ENCODE measurements around the gene BNIP1.

Gene BNIP1

DNA sequence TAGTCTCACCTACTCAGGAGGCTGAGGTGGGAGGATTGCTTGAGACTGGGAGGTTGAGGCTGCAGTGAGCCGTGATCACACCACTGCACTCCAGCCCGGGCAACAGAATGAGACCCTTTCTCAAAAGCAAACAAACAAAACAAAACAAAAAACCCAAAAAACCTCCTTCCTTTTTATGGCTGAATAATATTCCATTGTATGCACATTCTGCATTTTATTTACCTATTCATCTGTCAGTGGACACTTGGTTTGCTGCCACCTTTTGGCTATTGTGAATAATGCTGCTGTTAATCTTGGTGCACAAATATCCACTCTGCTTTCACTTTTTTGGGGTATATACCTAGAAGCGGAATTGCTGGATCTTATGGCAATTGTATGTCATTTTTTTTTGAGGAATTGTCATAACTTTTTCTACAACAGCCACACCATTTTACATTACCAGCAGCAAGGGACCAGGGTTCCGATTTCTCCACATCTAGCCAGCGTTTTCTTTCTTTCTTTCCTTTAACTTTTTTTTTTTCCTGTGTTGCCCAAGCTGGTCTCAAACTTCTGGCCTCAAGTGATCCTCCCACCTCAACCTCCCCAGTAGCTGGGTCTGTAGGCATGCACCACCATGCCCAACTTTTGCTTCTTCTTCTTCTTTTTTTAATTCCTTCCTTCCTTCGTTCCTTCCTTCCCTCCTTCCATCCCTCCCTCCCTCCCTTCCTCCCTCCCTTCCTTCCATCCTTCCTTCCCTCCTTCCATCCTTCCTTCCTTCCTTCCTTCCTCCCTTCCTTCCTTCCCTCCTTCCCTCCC lies 60.1 kb downstream of the BNIP1 start:
- Histone ChIP-seq H3K79me2 (ENCODE audit: insufficient read depth, low read depth) (no peaks in the 10 kb centered on the region), H4K20me1 (ENCODE audit: insufficient read depth) (no peaks in the 10 kb centered on the region), H3K4me2 (no peak overlapping the region), H3K27ac (no peak overlapping the region), H2AFZ (ENCODE audit: low read depth) (no peak overlapping the region), H3K9ac (no peak overlapping the region), H3K36me3 (ENCODE audit: insufficient read depth) (no peaks in the 10 kb centered on the region), H3K4me1 (ENCODE audit: low read depth, poor library complexity, severe bottlenecking) (no peaks in the 10 kb centered on the region), H3K4me3 (IDR thresholded peaks at IDR 0.05; ENCODE audit: insufficient read depth, low read depth, low read length) (no peak overlapping the region), H3K27me3 (ENCODE audit: insufficient read depth, low read depth) (no peaks in the 10 kb centered on the region)
- TF ChIP-seq, protein P1, sequence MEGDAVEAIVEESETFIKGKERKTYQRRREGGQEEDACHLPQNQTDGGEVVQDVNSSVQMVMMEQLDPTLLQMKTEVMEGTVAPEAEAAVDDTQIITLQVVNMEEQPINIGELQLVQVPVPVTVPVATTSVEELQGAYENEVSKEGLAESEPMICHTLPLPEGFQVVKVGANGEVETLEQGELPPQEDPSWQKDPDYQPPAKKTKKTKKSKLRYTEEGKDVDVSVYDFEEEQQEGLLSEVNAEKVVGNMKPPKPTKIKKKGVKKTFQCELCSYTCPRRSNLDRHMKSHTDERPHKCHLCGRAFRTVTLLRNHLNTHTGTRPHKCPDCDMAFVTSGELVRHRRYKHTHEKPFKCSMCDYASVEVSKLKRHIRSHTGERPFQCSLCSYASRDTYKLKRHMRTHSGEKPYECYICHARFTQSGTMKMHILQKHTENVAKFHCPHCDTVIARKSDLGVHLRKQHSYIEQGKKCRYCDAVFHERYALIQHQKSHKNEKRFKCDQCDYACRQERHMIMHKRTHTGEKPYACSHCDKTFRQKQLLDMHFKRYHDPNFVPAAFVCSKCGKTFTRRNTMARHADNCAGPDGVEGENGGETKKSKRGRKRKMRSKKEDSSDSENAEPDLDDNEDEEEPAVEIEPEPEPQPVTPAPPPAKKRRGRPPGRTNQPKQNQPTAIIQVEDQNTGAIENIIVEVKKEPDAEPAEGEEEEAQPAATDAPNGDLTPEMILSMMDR (conservative IDR thresholded peaks at IDR 0.05; ENCODE audit: low read depth, low read length): peak; percentile 46

DNA sequence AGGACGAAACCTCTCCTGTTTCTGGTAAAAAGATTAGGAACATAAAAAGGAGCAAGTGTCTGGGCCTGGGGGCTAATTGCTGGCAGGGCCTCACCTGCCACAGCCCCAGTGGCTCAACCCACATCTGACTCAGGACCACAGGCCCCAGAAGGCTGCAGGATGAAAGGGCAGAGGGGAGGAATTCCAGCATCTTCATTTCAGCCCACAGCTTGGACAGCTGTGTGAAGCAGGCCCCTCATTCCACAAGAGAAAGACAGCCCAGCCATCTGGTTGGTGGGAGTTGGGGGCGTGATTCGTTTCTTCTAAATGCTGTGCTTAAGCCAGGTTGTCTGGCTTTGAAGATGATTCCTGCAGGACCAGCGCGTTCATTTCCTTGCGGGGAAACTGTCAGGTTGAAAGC lies 61.6 kb downstream of the BNIP1 start:
- TF ChIP-seq, protein P1 (conservative IDR thresholded peaks at IDR 0.05; ENCODE audit: low read depth, low read length): no peak
- Histone ChIP-seq H3K4me1 (ENCODE audit: low read depth, poor library complexity, severe bottlenecking) (no peaks in the 10 kb centered on the region), H2AFZ (ENCODE audit: low read depth) (no peak overlapping the region), H4K20me1 (ENCODE audit: insufficient read depth) (no peaks in the 10 kb centered on the region), H3K36me3 (ENCODE audit: insufficient read depth) (no peaks in the 10 kb centered on the region), H3K79me2 (ENCODE audit: insufficient read depth, low read depth) (no peaks in the 10 kb centered on the region), H3K27me3 (ENCODE audit: insufficient read depth, low read depth) (no peaks in the 10 kb centered on the region), H3K9ac (no peak overlapping the region), H3K27ac (no peak overlapping the region), H3K4me3 (IDR thresholded peaks at IDR 0.05; ENCODE audit: insufficient read depth, low read depth, low read length) (no peak overlapping the region), H3K4me2 (no peak overlapping the region)

DNA sequence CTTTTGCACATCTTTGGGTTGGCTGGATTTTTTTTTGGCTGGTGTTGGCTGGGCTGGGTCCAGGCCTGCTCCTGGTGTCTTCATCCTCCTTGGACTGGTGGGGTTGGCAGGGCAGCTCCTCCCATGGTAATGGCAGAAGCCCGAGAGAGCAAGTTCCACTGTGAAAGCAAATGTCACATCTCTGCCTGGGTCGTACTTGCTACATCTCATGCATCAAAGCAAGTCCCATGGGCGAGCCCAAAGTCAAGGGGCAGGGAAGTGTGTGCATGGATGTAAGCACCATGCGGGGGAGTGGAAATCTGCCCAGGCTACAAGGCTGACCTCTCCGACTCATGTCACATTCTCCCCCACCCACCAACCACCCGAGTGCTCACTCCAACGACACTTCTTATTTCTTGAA lies 64.0 kb downstream of the BNIP1 start:
- Histone ChIP-seq H3K9ac (no peak overlapping the region), H3K36me3 (ENCODE audit: insufficient read depth) (no peaks in the 10 kb centered on the region), H2AFZ (ENCODE audit: low read depth) (no peak overlapping the region), H3K4me1 (ENCODE audit: low read depth, poor library complexity, severe bottlenecking) (no peaks in the 10 kb centered on the region), H3K4me2 (no peak overlapping the region), H4K20me1 (ENCODE audit: insufficient read depth) (no peaks in the 10 kb centered on the region), H3K79me2 (ENCODE audit: insufficient read depth, low read depth) (no peaks in the 10 kb centered on the region), H3K4me3 (IDR thresholded peaks at IDR 0.05; ENCODE audit: insufficient read depth, low read depth, low read length) (no peak overlapping the region), H3K27me3 (ENCODE audit: insufficient read depth, low read depth) (no peaks in the 10 kb centered on the region), H3K27ac (no peak overlapping the region)
- TF ChIP-seq, protein P1 (conservative IDR thresholded peaks at IDR 0.05; ENCODE audit: low read depth, low read length): no peak

DNA sequence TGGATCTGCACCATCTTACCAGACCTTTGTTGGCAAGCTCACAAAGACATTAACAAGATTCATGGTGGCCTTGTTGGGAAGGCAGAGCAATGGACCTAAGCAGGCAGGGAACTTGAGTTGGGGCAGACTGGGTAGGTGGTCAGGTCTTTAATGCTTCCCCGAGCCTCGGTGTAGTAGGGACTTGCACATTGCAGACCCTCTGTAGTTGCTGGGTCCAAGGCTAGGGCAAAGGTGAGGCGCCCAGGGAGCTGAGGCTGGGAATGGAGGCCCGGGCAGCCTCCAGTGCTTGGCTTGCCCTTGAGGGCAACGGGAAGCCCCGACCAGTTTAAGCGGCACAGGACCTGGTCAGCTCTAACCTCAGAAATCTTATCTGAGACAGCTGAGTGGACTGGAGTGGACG lies 66.5 kb downstream of the BNIP1 start:
- no peak overlapping the region for H3K27ac ChIP-seq

More for the DNA sequence above, 66.5 kb downstream of the BNIP1 start:
- Histone ChIP-seq H3K4me2 (no peak overlapping the region), H3K27me3 (ENCODE audit: insufficient read depth, low read depth) (no peaks in the 10 kb centered on the region), H3K4me1 (ENCODE audit: low read depth, poor library complexity, severe bottlenecking) (no peaks in the 10 kb centered on the region), H3K36me3 (ENCODE audit: insufficient read depth) (no peaks in the 10 kb centered on the region), H3K9ac (no peak overlapping the region), H3K79me2 (ENCODE audit: insufficient read depth, low read depth) (no peaks in the 10 kb centered on the region), H2AFZ (ENCODE audit: low read depth) (no peak overlapping the region), H3K4me3 (IDR thresholded peaks at IDR 0.05; ENCODE audit: insufficient read depth, low read depth, low read length) (no peak overlapping the region), H4K20me1 (ENCODE audit: insufficient read depth) (no peaks in the 10 kb centered on the region)
- TF ChIP-seq, protein P1 (conservative IDR thresholded peaks at IDR 0.05; ENCODE audit: low read depth, low read length): no peak
